Right kidney (tissue), 1 donor: ENCODE data around the gene AP3S1.
"Not testable (repeated sequence)": the region's sequence is repeated elsewhere in the genome, so short reads cannot be mapped to it uniquely, and the experiment has no call there.

Experiments
- DNase-seq: peaks from one replicate; pipeline ENCODE4 v3.0.0-alpha.2; 2016

AP3S1 gene

GRCh38 chr5:115859378-115859777 is 17.6 kb downstream of the AP3S1 start:
- no peak for DNase-seq

- DNase-seq = no peak
These were observed 27.6 kb downstream of the AP3S1 start for GRCh38 chr5:115869256-115869795.

GRCh38 chr5:115872447-115872846 is 30.7 kb downstream of the AP3S1 start:
- no peak for DNase-seq

- no peak for DNase-seq
These were observed 31.7 kb downstream of the AP3S1 start for GRCh38 chr5:115873392-115873791.

GRCh38 chr5:115875447-115875846 is 33.7 kb downstream of the AP3S1 start:
- DNase-seq = no peak

GRCh38 chr5:115877342-115877741 is 35.6 kb downstream of the AP3S1 start:
- DNase-seq = not testable (repeated sequence)

- not testable (repeated sequence) for DNase-seq
These were observed 40.7 kb downstream of the AP3S1 start for GRCh38 chr5:115882434-115882833.

GRCh38 chr5:115884704-115885103 is 43.0 kb downstream of the AP3S1 start:
- no peak for DNase-seq

DNA sequence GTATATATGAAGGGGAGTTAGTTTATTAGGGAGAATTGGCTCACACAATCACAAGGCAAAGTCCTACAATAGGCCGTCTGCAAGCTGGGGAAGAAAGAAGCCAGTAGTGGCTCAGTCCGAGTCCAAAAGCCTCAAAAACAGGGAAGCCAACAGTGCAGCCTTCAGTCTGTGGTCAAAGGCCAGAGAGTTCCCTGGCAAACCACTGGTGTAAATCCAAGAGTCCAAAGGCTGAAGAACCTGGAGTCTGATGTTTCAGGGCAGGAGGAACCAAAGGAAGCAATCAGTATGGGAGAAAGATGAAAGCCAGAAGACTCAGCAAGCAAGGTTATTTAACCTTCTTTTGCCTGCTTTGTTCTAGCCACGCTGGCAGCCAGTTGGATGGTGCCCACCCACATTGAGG is 43.5 kb downstream of the AP3S1 start:
- DNase-seq = not testable (repeated sequence)

DNA sequence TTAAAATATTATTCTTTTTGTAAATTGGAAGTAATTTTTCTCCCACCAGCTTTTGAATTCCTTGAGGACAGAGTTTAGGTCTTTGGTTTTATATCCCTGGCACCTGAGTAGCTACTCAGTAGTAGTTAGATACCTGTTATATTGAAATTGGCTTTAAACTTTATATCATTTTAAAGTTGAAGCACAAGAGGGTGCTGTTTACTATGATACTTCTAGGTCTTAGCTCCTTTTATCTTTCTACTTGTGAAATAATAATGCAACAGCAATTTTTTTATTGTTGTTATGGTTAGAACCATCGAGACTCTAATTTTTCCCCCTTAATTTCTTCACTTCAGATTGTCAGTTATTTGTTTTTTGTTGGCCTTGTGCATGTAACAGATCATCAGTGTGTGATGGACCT is 46.3 kb downstream of the AP3S1 start:
- DNase-seq = no peak

DNA sequence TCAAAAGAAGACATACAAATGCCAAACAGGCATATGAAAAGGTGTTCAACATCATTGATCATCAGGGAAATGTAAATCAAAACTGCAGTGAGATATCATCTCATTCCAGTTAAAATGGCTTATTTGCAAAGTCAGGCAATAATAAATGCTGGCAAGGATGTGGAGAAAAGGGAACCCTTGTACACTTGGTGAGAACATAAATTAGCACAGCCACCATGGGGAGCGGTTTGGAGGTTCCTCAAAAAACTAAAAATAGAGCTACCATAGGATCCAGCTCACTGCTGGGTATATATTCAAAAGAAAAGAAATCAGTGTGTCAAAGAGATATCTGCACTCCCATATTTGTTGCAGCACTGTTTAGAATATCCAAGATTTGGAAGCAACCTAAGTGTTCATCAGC is 50.3 kb downstream of the AP3S1 start:
- no peak for DNase-seq

DNA sequence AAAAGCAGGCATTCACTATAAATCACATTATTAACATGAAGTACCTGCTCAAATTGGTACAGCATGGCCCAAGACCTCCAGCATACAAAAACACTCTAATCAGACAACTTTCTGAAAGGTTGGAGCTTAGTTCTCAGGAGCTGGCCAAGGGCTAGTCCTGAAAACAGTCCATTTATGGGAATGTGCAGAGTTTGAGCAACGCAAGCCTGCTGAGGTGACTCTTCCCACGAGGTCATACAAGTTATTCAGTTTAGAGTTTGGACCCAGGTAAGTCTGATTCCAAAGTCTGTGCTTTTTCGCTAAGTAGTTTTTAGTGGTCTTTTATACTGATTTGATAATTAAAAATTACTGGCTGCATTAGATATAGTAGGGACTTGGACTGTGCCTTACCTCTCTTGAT is 52.6 kb downstream of the AP3S1 start:
- no peak for DNase-seq

- no peak for DNase-seq
These were observed 54.1 kb downstream of the AP3S1 start for GRCh38 chr5:115895821-115896220.

DNA sequence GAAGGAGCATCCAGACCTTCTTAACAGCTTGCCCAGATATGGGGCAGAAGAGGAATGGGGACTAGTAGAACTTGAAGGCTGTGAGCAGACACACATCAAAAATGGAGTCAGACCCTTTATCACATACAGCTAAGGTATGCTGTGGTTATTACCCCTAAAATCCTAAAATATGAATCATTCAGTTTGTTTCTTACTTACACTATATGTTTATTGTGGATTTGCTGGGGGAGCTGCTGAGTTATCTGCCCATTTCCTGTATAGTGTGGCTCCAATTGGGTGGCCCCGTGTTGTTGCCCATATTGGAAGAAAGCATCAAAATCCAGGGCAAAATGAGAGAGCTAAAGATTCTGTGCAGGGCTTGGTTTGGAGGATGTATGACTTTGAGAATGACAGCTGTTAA is 56.9 kb downstream of the AP3S1 start:
- DNase-seq = no peak

GRCh38 chr5:115907177-115907576 is 65.4 kb downstream of the AP3S1 start:
- no peak for DNase-seq

- DNase-seq = not testable (repeated sequence)
These were observed 72.1 kb downstream of the AP3S1 start for GRCh38 chr5:115913623-115914400.

- DNase-seq = no peak
These were observed 78.5 kb downstream of the AP3S1 start for GRCh38 chr5:115920171-115920725.

DNA sequence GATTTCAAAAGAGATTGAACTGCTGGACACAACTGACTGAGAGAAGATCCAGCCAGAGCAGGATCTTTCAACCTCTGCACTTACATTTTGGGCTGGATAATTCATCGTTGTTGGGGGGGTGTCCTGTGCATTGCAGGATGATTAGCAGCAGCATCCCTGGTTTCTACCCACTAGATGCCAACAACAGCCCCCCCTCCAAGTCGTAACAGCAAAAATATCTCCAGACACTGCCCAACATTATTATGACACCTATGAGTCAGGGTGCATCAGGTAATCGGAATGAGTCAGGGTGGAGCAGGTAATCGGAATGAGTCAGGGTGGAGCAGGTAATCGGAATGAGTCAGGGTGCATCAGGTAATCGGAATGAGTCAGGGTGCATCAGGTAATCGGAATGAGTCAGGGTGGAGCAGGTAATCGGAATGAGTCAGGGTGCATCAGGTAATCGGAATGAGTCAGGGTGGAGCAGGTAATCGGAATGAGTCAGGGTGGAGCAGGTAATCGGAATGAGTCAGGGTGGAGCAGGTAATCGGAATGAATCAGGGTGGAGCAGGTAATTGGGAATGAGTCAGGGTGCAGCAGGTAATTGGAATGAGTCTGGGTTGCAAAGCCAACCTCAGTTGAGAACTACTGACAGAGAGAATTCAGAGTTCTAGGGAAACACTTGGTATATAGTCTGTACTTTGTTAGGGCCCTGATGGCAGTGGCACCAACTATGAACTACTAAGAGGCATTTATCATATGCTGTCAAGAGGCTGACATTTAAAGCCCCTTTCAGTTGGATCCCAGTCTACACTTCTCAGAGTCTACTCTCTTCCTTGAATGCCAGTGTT is 87.1 kb downstream of the AP3S1 start:
- DNase-seq = not testable (repeated sequence)

- DNase-seq = not testable (repeated sequence)
These were observed 88.4 kb downstream of the AP3S1 start for GRCh38 chr5:115930171-115930570.

DNA sequence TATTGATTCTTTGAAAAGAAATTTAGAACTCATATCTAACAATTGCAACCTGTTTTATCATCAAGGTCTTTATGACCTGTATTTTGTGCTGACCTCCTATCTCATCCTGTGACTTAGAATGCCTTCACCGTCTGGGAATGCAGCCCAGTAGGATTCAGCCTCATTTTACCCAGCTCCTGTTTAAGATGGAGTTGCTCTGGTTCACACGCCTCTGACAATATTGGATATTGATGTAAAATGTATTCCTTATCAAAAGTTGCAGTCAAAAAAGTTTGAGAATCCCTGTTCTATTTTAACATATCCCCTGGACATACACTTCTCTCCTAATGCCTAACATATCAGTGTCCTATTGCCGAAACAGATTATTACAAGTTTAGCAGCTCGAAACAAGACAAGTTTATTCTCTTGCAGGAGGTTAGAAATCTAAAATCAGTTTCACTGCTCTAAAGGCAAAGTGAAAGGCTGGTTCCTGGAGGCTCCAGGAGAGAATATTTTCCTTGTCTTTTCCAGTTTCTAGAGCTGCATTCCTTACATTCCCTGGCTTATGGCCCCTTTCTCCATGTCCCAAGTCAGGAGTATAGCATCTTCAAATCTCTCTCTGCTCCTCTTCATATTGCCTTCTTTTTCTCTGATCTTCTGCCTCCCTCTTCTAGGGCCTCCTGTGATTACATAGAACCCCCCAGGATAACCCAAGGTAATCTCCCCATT is 89.0 kb downstream of the AP3S1 start:
- DNase-seq = no peak

DNA sequence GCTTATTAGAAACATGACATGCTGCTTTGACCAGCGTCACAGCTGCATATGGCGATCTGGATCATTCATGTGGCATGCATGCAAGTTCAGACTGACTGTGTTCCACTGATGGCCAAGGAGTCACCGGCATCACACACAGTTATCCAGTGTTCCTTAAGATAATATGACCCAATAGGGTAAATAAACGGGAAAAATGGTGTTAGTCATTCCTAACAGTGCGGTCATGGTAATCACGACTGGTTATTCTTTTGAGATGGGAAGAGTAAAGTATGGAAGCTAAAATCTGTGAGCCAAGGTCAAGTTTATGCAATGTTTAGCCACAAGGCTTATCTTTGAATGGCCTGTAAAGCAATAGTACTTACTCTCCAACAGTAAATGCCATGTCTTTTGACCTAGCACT is 91.3 kb downstream of the AP3S1 start:
- no peak for DNase-seq

GRCh38 chr5:115934388-115934974 is 92.7 kb downstream of the AP3S1 start:
- DNase-seq = no peak
